G401.6 (cell line): Measurements from ENCODE around the gene SSTR3.
"Not testable (repeated sequence)": the region's sequence is repeated elsewhere in the genome, so short reads cannot be mapped to it uniquely, and the experiment has no call there.

Experiments
- FAIRE-seq: peaks from 2 replicates; lab custom pipeline; 2012; peaks lifted over from hg19 to GRCh38; lab: Jason Lieb, UNC

SSTR3 gene

DNA sequence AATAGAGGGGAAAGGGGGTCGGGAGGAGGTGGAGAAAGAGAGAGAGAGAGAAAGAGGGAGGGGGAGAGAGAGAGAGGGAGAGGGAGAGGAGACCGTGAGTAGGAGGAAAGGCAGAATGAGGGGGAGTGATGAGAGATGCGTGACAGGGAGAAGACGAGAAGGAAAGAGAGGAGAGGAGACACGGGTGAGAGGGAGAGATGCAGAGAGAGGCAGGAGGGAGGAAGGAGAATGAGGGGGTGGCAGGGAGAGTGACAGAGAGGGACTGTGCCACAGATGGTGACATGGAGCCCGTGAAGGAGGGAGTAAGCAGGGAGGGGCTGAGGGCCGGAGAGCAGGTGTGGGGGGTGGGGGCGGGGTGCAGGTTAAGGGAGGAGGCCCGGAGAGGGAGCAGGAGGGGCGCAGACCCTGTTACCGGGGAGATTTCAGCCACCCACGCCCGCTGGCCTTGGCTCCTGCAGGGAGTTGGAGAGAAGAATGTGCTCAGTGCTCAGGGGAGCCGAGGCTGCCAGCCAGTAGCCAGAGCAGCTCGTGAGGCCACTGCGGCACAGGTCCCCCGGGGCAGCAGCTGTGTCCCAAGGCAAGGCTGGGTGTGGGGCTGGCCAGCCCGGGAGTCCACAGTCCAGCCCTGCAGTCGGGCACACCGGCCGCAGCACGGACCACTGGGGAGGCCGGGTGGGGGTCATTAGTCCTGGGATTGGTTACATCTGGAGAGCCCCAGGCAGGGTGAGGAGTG lies at the start of gene SSTR3:
Gene SSTR3, minus strand, starts transcription at position 304 of the 733 bp plus-strand sequence. CDS start 4,674 bp downstream, outside the sequence.
- FAIRE-seq = no peak

DNA sequence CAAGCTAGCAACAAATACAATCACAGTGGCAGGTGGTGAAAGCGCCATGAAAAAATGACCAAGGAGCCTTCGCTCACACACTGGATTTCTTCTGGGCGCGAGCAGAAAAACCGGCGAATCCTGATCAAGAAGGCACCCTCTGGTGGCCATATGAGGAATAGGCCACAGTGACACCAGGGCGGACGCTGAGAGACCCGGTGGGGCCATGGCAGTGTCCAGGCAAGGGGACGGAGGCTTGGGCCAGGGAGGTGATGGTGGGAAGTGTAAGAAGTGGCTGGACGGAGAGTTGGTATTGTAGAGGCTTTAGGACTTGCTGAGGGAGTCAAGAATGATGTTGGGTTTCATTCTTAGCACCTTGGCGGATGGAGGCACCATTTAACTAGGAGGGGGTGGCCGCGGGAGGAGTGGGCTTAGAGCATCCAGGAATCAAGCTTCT lies 48.6 kb upstream of the SSTR3 start:
- FAIRE-seq = peak; percentile 85

DNA sequence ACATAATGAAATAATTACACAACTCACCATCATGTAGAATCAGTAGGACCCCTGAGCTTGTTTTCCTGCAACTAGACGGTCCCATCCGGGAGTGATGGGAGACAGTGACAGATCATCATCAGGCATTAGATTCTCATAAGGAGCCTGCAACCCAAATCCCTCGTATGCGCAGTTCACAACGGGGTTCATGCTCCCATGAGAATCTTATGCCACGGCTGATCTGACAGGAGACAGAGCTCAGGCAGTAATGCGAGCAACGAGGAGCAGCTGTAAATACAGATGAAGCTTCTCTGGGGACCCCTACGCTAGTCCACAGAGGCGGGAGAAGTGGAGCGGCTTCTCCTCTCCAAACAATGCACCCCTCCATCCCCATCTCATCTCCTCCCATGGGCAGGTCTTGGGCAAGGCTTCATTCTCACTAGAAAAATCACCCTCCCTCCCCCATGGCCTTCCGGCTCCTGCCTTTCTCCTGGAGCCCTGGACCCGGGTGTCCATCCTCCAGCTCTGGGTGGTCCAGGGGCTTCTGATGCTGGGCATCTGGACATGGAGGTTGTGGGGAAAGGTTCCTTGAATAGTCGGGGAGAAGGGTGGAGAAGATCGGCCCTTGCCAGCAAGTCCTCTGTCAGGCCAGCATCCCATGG lies 48.0 kb upstream of the SSTR3 start:
- FAIRE-seq = no peak

DNA sequence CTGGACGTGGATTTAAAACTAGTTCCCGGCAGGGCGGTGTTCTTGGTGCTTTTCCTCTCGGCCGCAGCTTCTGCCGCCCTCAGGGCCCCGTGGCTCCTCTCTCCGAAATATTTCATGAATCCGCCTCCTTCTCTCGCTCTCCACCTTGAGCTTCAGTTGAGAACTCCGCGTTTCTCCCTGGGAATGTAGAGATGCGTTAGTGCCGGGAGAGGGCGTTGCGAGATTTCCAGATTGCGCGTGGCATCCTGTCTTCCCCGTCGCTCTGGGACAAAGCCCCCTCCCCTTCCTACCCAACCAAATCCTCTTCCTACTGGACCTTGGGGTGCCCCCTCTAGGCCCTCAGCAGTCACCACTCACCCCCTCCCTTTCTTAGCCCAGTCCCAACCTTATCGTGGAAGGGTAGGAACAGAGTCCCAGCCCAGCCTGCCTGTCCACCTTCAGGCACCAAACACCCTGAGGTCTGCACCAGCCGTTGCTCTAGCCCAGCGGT lies 47.3 kb upstream of the SSTR3 start:
- FAIRE-seq = peak; percentile 65

DNA sequence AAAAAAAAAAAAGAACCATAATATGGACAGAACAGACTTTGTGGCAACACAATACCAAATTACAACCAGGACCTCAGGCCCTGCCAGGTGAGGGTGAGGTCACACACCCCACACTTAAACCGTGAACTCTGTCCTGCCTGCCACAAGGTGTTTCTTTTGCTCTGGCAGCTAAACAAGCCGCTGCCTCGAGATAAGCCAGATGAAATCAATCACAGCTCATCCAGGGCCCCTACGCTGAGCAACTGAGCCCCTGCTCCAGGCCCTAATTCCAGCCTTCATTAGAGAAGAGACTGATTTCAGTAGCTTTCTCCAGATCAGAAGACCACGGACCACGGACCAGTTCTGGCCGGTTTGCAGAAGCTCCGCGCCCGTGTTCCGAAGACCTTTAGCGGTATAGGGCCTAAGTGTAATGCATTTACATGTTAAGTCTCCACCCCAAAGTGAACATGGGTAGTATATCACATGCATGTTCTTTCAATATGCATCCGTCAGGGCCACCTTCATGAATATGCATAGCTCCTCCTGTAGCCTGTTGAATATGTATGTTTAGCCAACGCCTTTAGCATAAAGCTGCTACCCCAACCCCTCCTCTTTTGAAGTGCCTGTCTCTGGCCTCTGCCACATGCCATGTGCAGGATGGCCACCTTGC lies 46.6 kb upstream of the SSTR3 start:
- FAIRE-seq = no peak

DNA sequence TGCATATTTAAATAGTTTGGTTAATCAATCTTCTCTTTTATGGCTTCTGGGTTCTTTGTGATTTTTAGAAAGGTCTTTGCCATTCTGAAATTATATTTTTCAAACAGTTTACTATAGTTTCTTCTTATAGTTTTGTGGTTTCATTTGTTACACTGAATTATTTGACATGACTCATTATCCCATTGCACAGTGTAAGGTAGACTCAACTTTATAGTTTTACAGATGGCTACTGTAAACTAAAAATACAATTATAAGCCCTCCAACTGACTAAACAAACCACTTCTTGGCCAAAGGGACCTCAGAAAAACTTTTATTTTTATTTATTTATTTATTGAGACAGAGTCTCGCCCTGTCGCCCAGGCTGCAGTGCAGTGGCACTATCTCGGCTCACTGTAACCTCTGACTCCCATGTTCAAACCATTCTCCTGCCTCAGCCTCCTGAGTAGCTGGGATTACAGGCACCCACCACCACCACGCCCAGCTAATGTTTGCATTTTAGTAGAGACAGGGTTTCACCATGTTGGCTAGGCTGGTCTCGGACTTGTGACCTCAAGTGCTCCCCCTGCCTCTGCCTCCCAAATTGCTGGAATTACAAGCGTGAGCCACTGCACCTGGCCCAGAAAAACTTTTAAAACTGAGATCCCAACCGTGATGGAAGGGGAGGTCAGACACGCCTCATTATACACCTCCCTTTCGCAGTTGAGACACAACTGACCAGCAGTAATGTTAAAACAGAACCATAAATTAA lies 45.9 kb upstream of the SSTR3 start:
- FAIRE-seq = no peak

DNA sequence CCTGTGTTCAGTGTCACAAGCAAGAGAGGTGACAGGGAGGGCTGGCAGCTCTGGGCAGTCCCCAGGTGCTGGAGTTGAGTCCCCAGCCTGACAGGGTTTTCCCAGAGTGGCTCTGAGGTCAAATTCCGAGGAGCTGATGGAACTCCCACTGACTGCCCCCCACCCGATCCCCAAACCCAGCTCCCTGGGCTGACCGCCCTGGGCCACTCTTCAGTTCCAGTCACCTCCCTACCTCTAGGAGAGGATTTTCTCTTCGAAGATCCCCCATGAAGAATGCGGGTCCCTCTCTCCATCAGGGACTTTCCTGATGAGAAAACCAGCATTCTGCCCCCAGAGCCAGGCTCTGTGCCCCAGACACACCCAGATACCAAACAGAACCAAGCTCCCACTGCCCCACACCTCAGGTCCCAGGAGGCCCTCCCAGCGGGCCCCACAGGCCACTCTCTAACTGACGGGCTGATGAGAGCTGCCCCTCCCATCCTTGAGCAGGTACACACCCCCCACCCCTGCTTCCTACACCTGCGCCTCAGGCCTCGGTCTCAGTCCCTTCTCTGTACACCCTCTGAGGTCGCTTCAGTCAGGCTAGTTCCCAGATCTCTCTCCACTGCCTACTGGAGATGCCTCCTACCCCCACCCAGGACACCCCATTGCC lies 43.9 kb upstream of the SSTR3 start:
- FAIRE-seq = no peak

DNA sequence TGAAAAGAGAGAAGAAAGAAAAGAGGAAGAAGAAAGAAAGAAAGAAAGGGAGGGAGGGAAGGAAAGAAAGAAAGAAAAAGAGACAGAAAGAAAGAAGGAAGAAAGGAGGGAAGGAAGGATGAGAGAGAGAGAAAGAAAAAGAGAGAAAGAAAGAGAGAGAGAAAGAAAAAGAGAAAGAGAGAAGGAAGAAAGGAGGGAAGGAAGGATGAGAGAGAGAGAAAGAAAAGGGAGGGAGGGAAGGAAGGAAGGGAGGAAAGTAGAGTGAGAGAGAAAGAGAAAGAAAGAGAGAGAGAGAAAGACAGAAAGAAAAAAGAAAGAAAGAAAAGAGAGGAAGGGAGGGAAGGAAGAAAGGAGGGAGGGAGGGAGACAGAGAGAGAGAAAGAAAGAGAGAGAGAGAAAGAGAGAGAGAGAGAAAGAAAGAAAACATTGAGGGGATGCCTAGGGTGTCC lies 43.3 kb upstream of the SSTR3 start:
- no peak for FAIRE-seq

DNA sequence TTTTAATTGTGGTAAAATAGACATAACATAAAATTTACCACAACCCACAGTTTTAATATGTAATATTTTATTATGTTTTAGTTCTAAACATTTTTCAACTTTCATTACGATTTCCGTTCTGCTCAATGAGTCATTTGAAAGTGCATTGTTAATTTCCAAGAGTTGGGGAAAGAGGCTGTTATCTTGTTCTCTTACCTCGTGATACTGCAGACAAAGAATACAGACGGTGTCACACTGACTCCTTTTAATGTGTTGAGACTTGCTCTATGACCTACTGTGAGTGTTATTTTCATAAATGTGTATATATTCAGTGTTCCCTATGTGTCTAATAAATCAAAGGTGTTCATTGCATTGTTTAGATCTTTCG lies 42.6 kb upstream of the SSTR3 start:
- no peak for FAIRE-seq

DNA sequence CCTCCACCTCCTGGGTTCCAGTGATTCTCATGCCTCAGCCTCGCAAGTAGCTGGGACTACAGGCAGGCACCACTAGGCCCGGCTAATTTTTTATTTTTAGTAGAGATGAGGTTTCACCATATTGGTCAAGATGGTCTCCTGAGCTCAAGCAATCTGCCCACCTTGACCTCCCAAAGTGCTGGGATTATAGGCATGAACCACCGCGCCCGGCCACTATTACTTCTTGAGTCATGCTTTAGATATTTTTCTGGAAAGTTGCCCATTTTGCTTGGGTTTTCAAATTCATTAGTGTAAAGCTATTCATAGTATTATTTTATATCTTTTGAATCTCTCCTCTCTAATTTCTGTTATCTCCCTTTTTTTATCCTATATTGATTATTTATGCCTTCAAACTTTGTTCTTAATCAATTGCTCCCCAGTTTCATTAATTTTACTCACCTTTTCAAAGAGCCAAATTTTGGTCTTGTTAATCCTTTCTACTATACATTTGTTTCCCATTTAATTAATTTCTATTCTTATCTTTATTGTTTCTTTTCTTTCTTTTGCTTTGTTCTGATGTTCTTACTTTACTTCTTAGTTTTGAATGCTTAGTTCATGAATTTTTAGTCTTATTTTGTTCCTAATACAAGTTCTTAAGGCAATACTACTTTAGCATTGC lies 42.1 kb upstream of the SSTR3 start:
- FAIRE-seq = peak; percentile 41

DNA sequence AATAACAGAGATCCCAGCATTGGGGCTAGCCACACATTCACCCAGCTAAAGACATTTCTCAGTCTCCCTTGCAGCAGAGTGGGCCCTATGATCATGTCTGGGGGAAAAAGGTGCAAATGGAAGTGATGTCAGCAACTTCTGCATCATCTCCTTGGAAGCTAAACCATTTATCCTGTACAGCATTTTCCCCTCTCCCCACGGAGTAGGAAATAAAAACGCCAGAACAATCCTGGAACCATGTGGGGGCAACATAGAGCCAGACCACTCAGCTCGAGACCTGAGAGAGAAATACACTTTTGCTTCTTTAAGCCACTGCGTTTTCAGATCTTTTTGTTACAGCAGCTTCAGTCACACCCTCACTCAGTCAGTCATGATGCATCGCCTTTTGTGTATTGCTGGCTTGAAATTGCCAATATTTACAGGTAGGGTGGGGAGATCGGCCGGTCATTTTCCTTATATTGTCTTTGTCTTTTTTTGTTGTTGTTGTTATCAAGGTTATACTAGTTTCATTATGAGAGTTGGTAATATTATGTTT lies 40.9 kb upstream of the SSTR3 start:
- peak; percentile 15 for FAIRE-seq

DNA sequence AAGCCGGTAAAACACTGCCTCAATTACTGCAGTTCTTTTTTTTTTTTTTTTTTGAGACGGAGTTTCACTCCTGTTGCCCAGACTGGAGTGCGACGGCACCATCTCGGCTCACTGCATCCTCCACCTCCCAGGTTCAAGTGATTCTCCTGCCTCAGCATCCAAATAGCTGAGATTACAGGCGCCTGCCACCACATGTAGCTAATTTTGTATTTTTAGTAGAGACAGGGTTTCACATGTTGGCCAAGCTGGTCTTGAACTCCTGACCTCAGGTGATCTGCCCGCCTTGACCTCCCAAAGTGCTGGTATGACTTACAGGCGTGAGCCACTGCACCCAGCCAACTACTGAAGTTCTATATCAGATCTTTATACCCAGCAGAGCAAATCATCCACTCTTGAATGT lies 39.6 kb upstream of the SSTR3 start:
- FAIRE-seq = not testable (repeated sequence)

DNA sequence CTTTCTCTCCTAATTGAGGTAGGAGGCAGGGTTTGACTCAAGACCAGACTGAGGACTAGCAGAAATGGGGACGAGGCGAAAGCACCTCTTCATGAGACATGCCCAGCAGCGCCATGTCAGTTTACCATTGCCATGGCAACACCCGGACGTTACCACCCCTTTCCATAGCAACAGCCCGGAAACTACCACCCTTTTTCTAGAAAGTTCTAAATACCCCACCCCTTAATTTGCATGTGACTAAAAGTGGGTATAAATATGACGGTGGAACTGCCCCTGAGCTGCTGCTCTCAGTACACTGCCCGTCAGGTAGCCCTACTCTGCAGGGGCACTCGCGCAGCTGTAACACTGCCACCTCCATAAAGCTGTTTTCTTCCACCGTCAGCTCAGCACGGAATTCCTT lies 37.7 kb upstream of the SSTR3 start:
- FAIRE-seq = no peak

DNA sequence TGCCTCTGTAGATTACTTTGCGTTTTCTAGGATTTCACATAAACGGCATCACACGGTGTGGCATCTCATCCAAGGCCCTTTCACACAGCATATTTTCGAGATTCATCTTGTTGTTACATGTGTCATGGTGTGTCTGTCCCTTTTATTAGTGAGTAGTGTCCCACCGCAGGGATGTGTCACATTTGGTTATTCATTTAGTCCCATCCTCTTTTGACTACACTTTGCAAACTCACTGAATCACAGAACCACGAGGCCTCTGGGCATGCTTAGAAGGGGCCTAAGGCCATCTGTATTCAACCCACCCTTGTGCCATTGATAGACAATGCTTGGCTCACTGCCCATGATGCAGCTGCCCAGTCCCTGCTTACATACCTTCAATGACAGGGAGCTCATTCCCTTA lies 36.0 kb upstream of the SSTR3 start:
- no peak for FAIRE-seq

DNA sequence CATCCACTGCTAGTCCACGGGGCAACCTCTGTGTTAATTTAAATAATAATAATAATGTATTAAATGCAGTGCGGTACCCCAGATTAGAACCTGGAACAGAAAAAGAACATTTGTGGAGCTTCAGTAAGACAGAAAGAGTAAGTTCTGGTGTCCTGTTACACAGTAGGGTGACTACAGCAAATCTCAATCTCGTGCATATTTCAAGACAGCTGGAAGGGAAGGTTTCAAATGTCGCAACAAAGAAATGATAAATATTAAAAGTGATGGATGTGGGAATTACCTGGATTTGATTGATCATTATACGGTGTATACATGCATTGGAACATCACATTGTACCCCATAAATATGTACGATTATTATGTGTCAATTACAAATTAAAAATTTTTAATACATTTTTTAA lies 33.5 kb upstream of the SSTR3 start:
- FAIRE-seq = no peak

DNA sequence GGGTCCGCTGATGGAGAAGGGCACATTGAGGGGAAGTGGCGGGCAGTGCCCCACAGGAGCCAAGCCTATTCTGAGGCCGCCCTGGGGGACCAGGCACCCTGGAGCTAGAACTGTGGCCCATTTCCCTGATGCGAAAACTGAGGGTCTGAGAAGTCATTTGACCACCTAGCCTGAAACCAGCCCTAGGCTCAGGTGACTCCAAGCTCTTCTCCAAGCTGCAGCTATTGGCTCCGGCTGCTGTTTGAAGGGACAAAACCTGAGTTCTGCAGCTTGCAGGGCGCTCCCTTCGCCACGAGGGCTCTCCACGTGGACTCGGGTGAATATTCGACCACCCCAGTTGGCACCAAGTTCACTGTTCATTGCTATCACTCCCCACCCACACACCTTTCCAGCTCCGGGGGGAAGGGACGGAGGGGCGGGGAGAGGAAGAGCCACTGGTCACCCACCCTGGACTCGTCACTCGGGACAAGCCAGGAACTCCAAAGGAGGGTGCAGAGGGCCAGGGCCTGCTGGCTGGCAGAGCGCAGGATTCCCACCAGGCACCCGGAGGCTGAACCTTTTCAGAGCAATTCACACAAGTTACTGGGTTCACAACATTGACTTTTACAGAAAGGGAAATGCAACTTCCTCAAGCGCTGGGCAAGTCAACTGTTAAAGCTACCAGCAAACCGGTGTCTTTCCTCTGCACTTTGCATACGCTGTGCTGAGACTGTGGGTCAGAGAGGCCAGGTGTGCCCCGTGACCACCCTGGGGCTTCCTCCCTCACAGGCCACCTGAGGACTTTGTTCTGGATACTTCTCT lies 32.8 kb upstream of the SSTR3 start:
- FAIRE-seq = no peak

DNA sequence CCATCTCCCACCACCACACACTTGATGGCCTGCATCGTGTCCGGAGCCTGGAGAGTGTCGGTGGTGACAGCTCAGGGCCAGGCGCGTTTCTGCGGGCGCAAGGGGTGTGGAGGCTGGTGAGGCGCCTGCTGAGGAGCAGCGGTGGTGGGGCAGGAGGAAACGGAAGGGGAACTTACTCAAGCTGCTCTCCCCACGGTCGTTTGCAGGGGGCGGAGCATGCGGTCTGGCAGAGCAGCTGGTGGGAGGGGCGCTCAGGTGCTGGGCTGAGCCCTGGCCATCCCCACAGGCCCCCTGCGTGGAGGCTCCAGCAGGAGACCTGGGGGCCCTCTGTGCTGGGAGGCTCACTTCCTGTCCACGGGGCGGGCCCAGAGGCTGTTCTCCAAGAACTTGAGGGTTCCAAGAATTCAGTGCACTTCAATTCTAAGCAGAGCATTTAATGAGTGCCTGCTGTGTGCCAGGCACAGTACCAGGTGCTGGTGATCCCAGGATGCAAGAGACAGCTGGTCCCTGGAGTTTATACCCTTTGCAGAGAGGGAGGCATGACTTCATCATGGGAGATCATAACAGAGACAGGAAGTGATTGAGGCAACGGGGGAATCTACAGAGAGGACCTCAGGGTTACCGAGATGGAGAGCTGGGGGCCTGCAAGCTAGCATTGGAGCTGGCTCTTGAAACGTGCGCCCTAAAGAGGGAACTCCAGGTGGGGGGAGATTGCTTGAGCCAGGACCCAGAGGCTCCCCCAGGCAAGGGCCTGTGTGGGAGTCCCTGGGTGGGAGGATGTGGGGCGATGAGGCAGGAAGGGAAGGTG lies 32.0 kb upstream of the SSTR3 start, which contains the start of gene RAC2:
Gene RAC2, minus strand, starts transcription at position 156 of the 808 bp plus-strand sequence. Its CDS starts 121 bp downstream, at position 35.
- no peak for FAIRE-seq

DNA sequence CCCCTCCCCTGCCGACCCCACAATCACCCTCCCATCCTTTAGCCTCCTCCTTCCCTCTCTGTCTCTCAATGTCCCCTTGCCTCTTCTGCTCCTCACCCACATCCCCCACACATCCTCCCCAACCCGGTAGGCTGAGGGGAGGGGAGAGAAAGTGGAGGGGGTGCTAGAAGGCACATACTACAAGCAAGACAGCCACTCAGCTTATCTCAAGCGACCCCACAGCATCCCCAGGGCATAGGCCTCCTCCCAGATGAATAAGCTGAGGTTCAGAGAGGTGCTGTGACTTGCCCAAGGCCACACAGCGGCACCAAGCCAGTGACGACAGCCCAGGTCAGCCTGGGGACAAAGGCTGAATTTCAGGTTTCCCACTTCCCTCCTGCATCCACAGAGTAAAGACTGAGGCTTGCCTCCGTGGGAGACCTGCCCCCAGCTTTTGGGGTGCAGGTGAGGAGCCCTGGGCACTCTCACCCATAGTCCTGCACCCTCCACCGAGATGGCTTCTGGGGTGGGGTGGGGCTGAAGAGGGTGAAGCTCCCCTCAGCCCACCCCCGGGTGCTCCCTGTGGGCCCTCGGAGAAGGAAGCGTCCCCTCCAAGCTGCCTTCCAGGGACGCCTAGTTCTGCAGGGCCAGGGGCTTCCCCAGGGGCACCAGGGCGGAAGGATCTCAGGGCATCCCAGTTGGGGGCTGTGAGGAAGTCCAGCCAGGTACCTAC lies 31.3 kb upstream of the SSTR3 start:
- no peak for FAIRE-seq
